DOHH2 (cell line): ENCODE data around the gene EPS8.

Experiments
- EZH2phosphoT487 ChIP-seq: fragments of 200-600 bp; sonication (generic); IDR thresholded peaks from 2 replicates; pipeline ENCODE4 v1.6.1; 2017; ENCODE audit warnings: borderline replicate concordance, mild to moderate bottlenecking, antibody characterized with exemption, low read length, moderate library complexity, mixed read lengths
- TF ChIP-seq, protein P1 (sequence below): fragments of 200-600 bp; sonication (generic); IDR thresholded peaks from one replicate; pipeline ENCODE4 v1.5.1; 2014; ENCODE audit warnings: antibody characterized with exemption, mild to moderate bottlenecking, low read depth, low read length; ENCODE audit not compliant: poor library complexity, severe bottlenecking

DNA sequence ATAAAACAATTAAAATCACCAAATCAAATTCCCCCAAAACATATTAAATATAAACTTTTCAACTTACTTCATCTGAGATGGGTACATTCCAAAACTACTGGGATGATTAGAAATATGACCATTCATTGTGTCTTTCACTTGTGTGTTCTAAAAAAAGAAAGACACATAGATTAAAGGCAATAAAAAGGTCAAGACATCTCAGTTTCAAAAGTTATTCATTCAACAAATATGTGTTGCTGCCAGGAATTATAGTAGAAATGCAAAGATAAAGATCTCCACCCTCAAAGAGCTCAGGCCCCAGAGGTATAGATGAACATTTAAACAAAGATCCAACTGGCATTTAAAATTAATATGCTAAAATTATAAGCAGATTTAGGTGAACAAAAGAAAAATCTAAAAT lies 106.4 kb downstream of the EPS8 start:
- TF ChIP-seq, protein P1, sequence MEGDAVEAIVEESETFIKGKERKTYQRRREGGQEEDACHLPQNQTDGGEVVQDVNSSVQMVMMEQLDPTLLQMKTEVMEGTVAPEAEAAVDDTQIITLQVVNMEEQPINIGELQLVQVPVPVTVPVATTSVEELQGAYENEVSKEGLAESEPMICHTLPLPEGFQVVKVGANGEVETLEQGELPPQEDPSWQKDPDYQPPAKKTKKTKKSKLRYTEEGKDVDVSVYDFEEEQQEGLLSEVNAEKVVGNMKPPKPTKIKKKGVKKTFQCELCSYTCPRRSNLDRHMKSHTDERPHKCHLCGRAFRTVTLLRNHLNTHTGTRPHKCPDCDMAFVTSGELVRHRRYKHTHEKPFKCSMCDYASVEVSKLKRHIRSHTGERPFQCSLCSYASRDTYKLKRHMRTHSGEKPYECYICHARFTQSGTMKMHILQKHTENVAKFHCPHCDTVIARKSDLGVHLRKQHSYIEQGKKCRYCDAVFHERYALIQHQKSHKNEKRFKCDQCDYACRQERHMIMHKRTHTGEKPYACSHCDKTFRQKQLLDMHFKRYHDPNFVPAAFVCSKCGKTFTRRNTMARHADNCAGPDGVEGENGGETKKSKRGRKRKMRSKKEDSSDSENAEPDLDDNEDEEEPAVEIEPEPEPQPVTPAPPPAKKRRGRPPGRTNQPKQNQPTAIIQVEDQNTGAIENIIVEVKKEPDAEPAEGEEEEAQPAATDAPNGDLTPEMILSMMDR, result no peak
- no peak for TF ChIP-seq EZH2phosphoT487
